ENCODE results near the gene POU2AF3.

DNA sequence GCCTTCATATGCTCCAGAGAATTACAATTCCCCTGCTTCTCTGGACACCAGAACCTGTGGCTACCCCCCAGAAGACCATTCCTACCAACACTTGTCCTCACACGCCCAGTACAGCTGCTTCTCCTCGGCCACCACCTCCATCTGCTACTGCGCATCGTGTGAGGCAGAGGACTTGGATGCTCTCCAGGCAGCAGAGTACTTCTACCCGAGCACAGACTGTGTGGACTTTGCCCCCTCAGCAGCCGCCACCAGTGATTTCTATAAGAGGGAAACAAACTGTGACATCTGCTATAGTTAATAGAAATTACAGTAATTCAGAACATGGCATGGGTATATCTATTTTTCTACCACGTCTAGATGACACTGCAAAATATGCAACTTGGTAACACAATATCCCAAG is 9.8 kb downstream of the POU2AF3 start:
- TF ChIP-seq EZH2 (IDR thresholded peaks at IDR 0.05) (no peak), CTCF (IDR thresholded peaks at IDR 0.05) (no peak), EZH2phosphoT487 (IDR thresholded peaks at IDR 0.05) (no peak)

Measured in neural progenitor cell (in vitro differentiated cells).